GM12801 (cell line): Measurements from ENCODE around the gene RBPJL.

Experiments
- CTCF ChIP-seq: IDR thresholded peaks from one replicate; pipeline ENCODE4 v1.5.1; 2011; ENCODE audit warnings: control low read depth; ENCODE audit not compliant: insufficient read length; ENCODE audit errors: extremely low read depth

The RBPJL gene

GRCh38 chr20:45268531-45268930 lies 38.1 kb upstream of the RBPJL start:
- no peak for TF ChIP-seq CTCF

- no peak for TF ChIP-seq CTCF
Observed at GRCh38 chr20:45269056-45269455, 37.6 kb upstream of the RBPJL start.

GRCh38 chr20:45269754-45270270 lies 36.8 kb upstream of the RBPJL start:
- no peak for TF ChIP-seq CTCF

GRCh38 chr20:45275338-45275737 lies 31.3 kb upstream of the RBPJL start:
- no peak for TF ChIP-seq CTCF

- TF ChIP-seq CTCF = no peak
Observed at GRCh38 chr20:45279992-45280391, 26.6 kb upstream of the RBPJL start.

GRCh38 chr20:45282700-45283550 lies 23.7 kb upstream of the RBPJL start:
- TF ChIP-seq CTCF = no peak

- TF ChIP-seq CTCF = no peak
Observed at GRCh38 chr20:45283551-45284057, 23.0 kb upstream of the RBPJL start.
